ENCODE data around the gene ADAMTSL2.

The ADAMTSL2 gene

GRCh38 chr9:133518200-133518599 is 16.3 kb upstream of the ADAMTSL2 start:
- no peak for DNase-seq (ENCODE audit: low spot score)

- DNase-seq (ENCODE audit: low spot score) = no peak
These were observed 15.6 kb upstream of the ADAMTSL2 start for GRCh38 chr9:133518706-133519449.

GRCh38 chr9:133519693-133520092 is 14.8 kb upstream of the ADAMTSL2 start:
- DNase-seq (ENCODE audit: low spot score) = no peak

- no peak for DNase-seq (ENCODE audit: low spot score)
These were observed 14.2 kb upstream of the ADAMTSL2 start for GRCh38 chr9:133520121-133520835.

GRCh38 chr9:133521122-133522072 is 13.1 kb upstream of the ADAMTSL2 start:
- DNase-seq (ENCODE audit: low spot score) = peak; percentile 43

GRCh38 chr9:133522073-133522910 is 12.2 kb upstream of the ADAMTSL2 start:
- DNase-seq (ENCODE audit: low spot score) = peak; percentile 71

- no peak for DNase-seq (ENCODE audit: low spot score)
These were observed 11.4 kb upstream of the ADAMTSL2 start for GRCh38 chr9:133523106-133523505.

- DNase-seq (ENCODE audit: low spot score) = no peak
These were observed 10.4 kb upstream of the ADAMTSL2 start for GRCh38 chr9:133524146-133524545.

GRCh38 chr9:133524679-133525228 is 9.8 kb upstream of the ADAMTSL2 start, which contains the start of gene MYMK:
MYMK (minus strand) TSS chr9:133524959; CDS start chr9:133524844, 115 bp downstream.
- no peak for DNase-seq (ENCODE audit: low spot score)

- DNase-seq (ENCODE audit: low spot score) = no peak
These were observed 8.8 kb upstream of the ADAMTSL2 start for GRCh38 chr9:133525677-133526076.

- no peak for DNase-seq (ENCODE audit: low spot score)
These were observed 7.7 kb upstream of the ADAMTSL2 start for GRCh38 chr9:133526721-133527321.

- no peak for DNase-seq (ENCODE audit: low spot score)
These were observed 7.0 kb upstream of the ADAMTSL2 start for GRCh38 chr9:133527444-133527920.

GRCh38 chr9:133528001-133528875 is 6.3 kb upstream of the ADAMTSL2 start:
- DNase-seq (ENCODE audit: low spot score) = no peak

GRCh38 chr9:133528876-133529241 is 5.6 kb upstream of the ADAMTSL2 start:
- DNase-seq (ENCODE audit: low spot score) = no peak

- no peak for DNase-seq (ENCODE audit: low spot score)
These were observed 5.0 kb upstream of the ADAMTSL2 start for GRCh38 chr9:133529457-133529856.

- DNase-seq (ENCODE audit: low spot score) = no peak
These were observed 4.6 kb upstream of the ADAMTSL2 start for GRCh38 chr9:133529874-133530273.

- DNase-seq (ENCODE audit: low spot score) = no peak
These were observed 3.2 kb upstream of the ADAMTSL2 start for GRCh38 chr9:133531293-133531692.

- peak; percentile 38 for DNase-seq (ENCODE audit: low spot score)
These were observed 1.4 kb upstream of the ADAMTSL2 start for GRCh38 chr9:133532937-133533668.

- no peak for DNase-seq (ENCODE audit: low spot score)
These were observed 647 bp upstream of the ADAMTSL2 start for GRCh38 chr9:133533857-133534256.
